SK-N-SH treated with all-trans-retinoic acid at 6 μM for 48 hours (cell line): ENCODE data around the gene SLC26A8.

Source experiments
- ARNTL ChIP-seq: fragments of 450-650 bp; formaldehyde crosslinking; IDR thresholded peaks from 2 replicates; pipeline ENCODE4 v1.5.0; 2020; ENCODE audit warnings: low read depth, mild to moderate bottlenecking, moderate library complexity, borderline replicate concordance
- CSDC2 ChIP-seq: fragments of 250-450 bp; sonication (Bioruptor Pico); IDR thresholded peaks from 2 replicates; pipeline ENCODE4 v1.5.0; 2020; ENCODE audit warnings: mild to moderate bottlenecking, moderate library complexity
- ESRRG ChIP-seq: fragments of 250-450 bp; sonication (Bioruptor Pico); IDR thresholded peaks from 2 replicates; pipeline ENCODE4 v1.6.1; 2021; ENCODE audit warnings: mild to moderate bottlenecking
- RARB ChIP-seq: fragments of 250-450 bp; sonication (Bioruptor Pico); IDR thresholded peaks from 2 replicates; pipeline ENCODE4 v1.8.0; 2021; ENCODE audit warnings: mild to moderate bottlenecking, moderate library complexity
- ZFP3 ChIP-seq: fragments of 250-450 bp; sonication (Bioruptor Pico); IDR thresholded peaks from 2 replicates; pipeline ENCODE4 v1.5.0; 2020; ENCODE audit warnings: mild to moderate bottlenecking, moderate library complexity
- ZFP30 ChIP-seq: fragments of 450-650 bp; formaldehyde crosslinking; IDR thresholded peaks from 2 replicates; pipeline ENCODE4 v1.5.0; 2022; ENCODE audit warnings: mild to moderate bottlenecking, moderate library complexity
- ZNF8 ChIP-seq: fragments of 450-650 bp; formaldehyde crosslinking; IDR thresholded peaks from 2 replicates; pipeline ENCODE4 v1.5.0; 2020; ENCODE audit warnings: mild to moderate bottlenecking, moderate library complexity

- TF ChIP-seq ARNTL (CRISPR knock-in tag) (no peak), ZFP30 (no peak), RARB (CRISPR knock-in tag) (no peak), ZNF8 (CRISPR knock-in tag) (no peak), ESRRG (CRISPR knock-in tag) (no peak), CSDC2 (CRISPR knock-in tag) (no peak), ZFP3 (CRISPR knock-in tag) (no peak)
Measured at GRCh38 chr6:35935469-35935868, 89.0 kb downstream of the SLC26A8 start.
